Breast epithelium (tissue), 3 donors: Measurements from ENCODE around the gene PNKP.

Source experiments
- CTCF ChIP-seq, 3 donors: fragments of 450-650 bp; IDR thresholded peaks; one replicate each; pipeline ENCODE4 v1.5.1; 2016 to 2017; ENCODE audit warnings: antibody characterized with exemption in 3 of 3, mild to moderate bottlenecking in 3 of 3, moderate library complexity in 3 of 3
- POLR2A ChIP-seq: fragments of 450-650 bp; IDR thresholded peaks from one replicate; pipeline ENCODE4 v1.6.1; 2016; ENCODE audit warnings: antibody characterized with exemption, mild to moderate bottlenecking, moderate library complexity

GRCh38 chr19:49832556-49832955 is 34.8 kb downstream of the PNKP start:
- TF ChIP-seq POLR2A: no peak
- no peak for TF ChIP-seq CTCF (IDR thresholded peaks at IDR 0.05)
